Chondrocyte (in vitro differentiated cells): ENCODE measurements around the gene ARMC3. TPM values are rescaled to one million over a fixed set of nuclear protein-coding genes. Genes with fewer than 3 reads are reported as not detected.
A peak's percentile ranks its signal among the peaks of the same experiment; 100 is the strongest.
"Not testable (repeated sequence)": the region's sequence is repeated elsewhere in the genome, so short reads cannot be mapped to it uniquely, and the experiment has no call there.

Experiments used
- DNase-seq: peaks from one replicate; pipeline ENCODE4 v3.0.0; 2021; ENCODE audit warnings: mixed read lengths, low spot score
- H3K27ac Mint-ChIP-seq: one replicate; pipeline ENCODE4 v1.8.0; 2021; ENCODE audit warnings: mild to moderate bottlenecking, moderate library complexity, mixed read lengths; ENCODE audit not compliant: unreplicated experiment
- H3K27me3 Mint-ChIP-seq: 2 replicates; pipeline ENCODE4 v1.8.0; 2021; ENCODE audit warnings: low read depth, mixed read lengths
- H3K36me3 Mint-ChIP-seq: 2 replicates; pipeline ENCODE4 v1.8.0; 2021; ENCODE audit warnings: low read depth, mixed read lengths
- H3K4me1 Mint-ChIP-seq: 2 replicates; pipeline ENCODE4 v1.8.0; 2021; ENCODE audit warnings: low read depth, mild to moderate bottlenecking, mixed read lengths
- H3K4me3 Mint-ChIP-seq: one replicate; pipeline ENCODE4 v1.8.0; 2021; ENCODE audit warnings: mild to moderate bottlenecking, moderate library complexity, mixed read lengths; ENCODE audit not compliant: unreplicated experiment
- H3K9me3 Mint-ChIP-seq: 2 replicates; pipeline ENCODE4 v1.8.0; 2021; ENCODE audit warnings: low read depth, mixed read lengths
- CTCF ChIP-seq: fragments of 200-600 bp; sonication (generic); IDR thresholded peaks from 2 replicates; pipeline ENCODE4 v1.5.0; 2021; ENCODE audit warnings: antibody characterized with exemption, mild to moderate bottlenecking, moderate library complexity
- total RNA-seq: library from RNA; stranded (reverse); gene quantifications from 3 replicates; pipeline ENCODE4 v1.2.1, GENCODE V29; 2021

The ARMC3 gene
- total RNA-seq, 1 donor from 2014 or later: 0.27 TPM

- Mint-ChIP-seq H3K27me3 (no peaks in the 10 kb centered on the region), H3K4me1 (peaks cover 19% of the 10 kb centered on the region), H3K36me3 (no peaks in the 10 kb centered on the region), H3K9me3 (no peaks in the 10 kb centered on the region), H3K4me3 (no peak overlapping the region), H3K27ac (no peak overlapping the region)
- TF ChIP-seq CTCF: no peak
- DNase-seq: no peak
Measured at GRCh38 chr10:23067337-23067736, 139.5 kb downstream of the ARMC3 start.

- TF ChIP-seq CTCF: peak; percentile 88
Measured at GRCh38 chr10:23067939-23068775, 140.3 kb downstream of the ARMC3 start.

GRCh38 chr10:23069019-23069815 is 141.4 kb downstream of the ARMC3 start:
- Mint-ChIP-seq H3K27me3 (no peaks in the 10 kb centered on the region), H3K27ac (no peak overlapping the region), H3K9me3 (no peaks in the 10 kb centered on the region), H3K4me3 (no peak overlapping the region), H3K36me3 (no peaks in the 10 kb centered on the region), H3K4me1 (peaks cover 16% of the 10 kb centered on the region)
- no peak for DNase-seq
- no peak for TF ChIP-seq CTCF

More at GRCh38 chr10:23067939-23068775, 140.3 kb downstream of the ARMC3 start:
- DNase-seq: no peak
- Mint-ChIP-seq H3K4me1 (peaks cover 19% of the 10 kb centered on the region), H3K9me3 (no peaks in the 10 kb centered on the region), H3K27ac (no peak overlapping the region), H3K27me3 (no peaks in the 10 kb centered on the region), H3K36me3 (no peaks in the 10 kb centered on the region), H3K4me3 (no peak overlapping the region)

GRCh38 chr10:23070092-23070912 is 142.4 kb downstream of the ARMC3 start:
- H3K36me3 Mint-ChIP-seq: not testable (repeated sequence)

GRCh38 chr10:23070913-23071218 is 143.0 kb downstream of the ARMC3 start:
- peaks cover 2% of the 10 kb centered on the region for H3K36me3 Mint-ChIP-seq
- no peak for TF ChIP-seq CTCF
- H3K27ac Mint-ChIP-seq: no peak overlapping the region
- H3K4me1 Mint-ChIP-seq: peaks cover 8% of the 10 kb centered on the region
- H3K9me3 Mint-ChIP-seq: no peaks in the 10 kb centered on the region
- no peak for DNase-seq
- H3K4me3 Mint-ChIP-seq: no peak overlapping the region
- H3K27me3 Mint-ChIP-seq: no peaks in the 10 kb centered on the region

More at GRCh38 chr10:23070092-23070912, 142.4 kb downstream of the ARMC3 start:
- H3K27me3 Mint-ChIP-seq, H3K27ac Mint-ChIP-seq, H3K4me3 Mint-ChIP-seq, H3K9me3 Mint-ChIP-seq, DNase-seq: not testable (repeated sequence)
- peaks cover 14% of the 10 kb centered on the region for H3K4me1 Mint-ChIP-seq

GRCh38 chr10:23072593-23072992 is 144.7 kb downstream of the ARMC3 start:
- not testable (repeated sequence) for H3K4me1 Mint-ChIP-seq, H3K36me3 Mint-ChIP-seq, H3K27me3 Mint-ChIP-seq, H3K4me3 Mint-ChIP-seq, H3K9me3 Mint-ChIP-seq, H3K27ac Mint-ChIP-seq, DNase-seq
